Skin of body (tissue), 2 donors: Measurements from ENCODE around the gene EP400. TPM values are rescaled to one million over a fixed set of nuclear protein-coding genes. Genes with fewer than 3 reads are reported as not detected.

Source experiments
- DNase-seq: peaks from one replicate; lab custom pipeline; 2025; lab: John Stamatoyannopoulos, UW
- total RNA-seq: library from RNA; depleted of rRNA; stranded (reverse); fragments of >200 nt; gene quantifications from one replicate; pipeline ENCODE4 v1.2.3, GENCODE V29; 2014

Gene EP400
- total RNA-seq, 1 donor from 2014 or later: 20.8 TPM

- DNase-seq: no peak
Observed at GRCh38 chr12:132015686-132016430, 66.1 kb downstream of the EP400 start.

- DNase-seq: no peak
Observed at GRCh38 chr12:132018193-132018916, 68.6 kb downstream of the EP400 start.

GRCh38 chr12:132019891-132020290 is 70.1 kb downstream of the EP400 start:
- no peak for DNase-seq

- DNase-seq: no peak
Observed at GRCh38 chr12:132020292-132020691, 70.5 kb downstream of the EP400 start.

- DNase-seq: no peak
Observed at GRCh38 chr12:132021031-132021871, 71.5 kb downstream of the EP400 start.

GRCh38 chr12:132021965-132022364 is 72.2 kb downstream of the EP400 start:
- DNase-seq: no peak

- no peak for DNase-seq
Observed at GRCh38 chr12:132023658-132024057, 73.9 kb downstream of the EP400 start.

GRCh38 chr12:132024758-132025157 is 75.0 kb downstream of the EP400 start:
- DNase-seq: no peak

GRCh38 chr12:132025526-132025925 is 75.8 kb downstream of the EP400 start:
- DNase-seq: no peak

- DNase-seq: no peak
Observed at GRCh38 chr12:132026061-132026795, 76.5 kb downstream of the EP400 start.

GRCh38 chr12:132026796-132027500 is 77.2 kb downstream of the EP400 start:
- DNase-seq: no peak

GRCh38 chr12:132027636-132028035 is 77.9 kb downstream of the EP400 start:
- no peak for DNase-seq

GRCh38 chr12:132028111-132028510 is 78.4 kb downstream of the EP400 start:
- DNase-seq: no peak

- DNase-seq: no peak
Observed at GRCh38 chr12:132029503-132030300, 80.0 kb downstream of the EP400 start.

GRCh38 chr12:132030367-132031038 is 80.8 kb downstream of the EP400 start:
- no peak for DNase-seq

- DNase-seq: no peak
Observed at GRCh38 chr12:132033627-132034026, 83.9 kb downstream of the EP400 start.

- DNase-seq: no peak
Observed at GRCh38 chr12:132036063-132036683, 86.4 kb downstream of the EP400 start.

GRCh38 chr12:132040906-132041606 is 91.3 kb downstream of the EP400 start:
- DNase-seq: no peak
